Measurements from ENCODE around the gene POLR2L. TPM values are rescaled to one million over a fixed set of nuclear protein-coding genes. Genes with fewer than 3 reads are reported as not detected.

Gene POLR2L
- total RNA-seq, 4 donors from 2014 or later: 95.5 to 165 (median 110) TPM

- peak; percentile 92 for ATAC-seq (ENCODE audit: low FRiP score)
Observed at GRCh38 chr11:809287-810039, 32.9 kb downstream of the POLR2L start, which contains the start of gene RPLP2. Gene RPLP2 (plus strand): TSS chr11:809967. CDS start chr11:810235, 268 bp downstream.

GRCh38 chr11:808427-809286 lies 33.7 kb downstream of the POLR2L start:
- TF ChIP-seq CTCF (IDR thresholded peaks at IDR 0.05): no peak
- DNase-seq (ENCODE audit: low spot score): no peak
- ATAC-seq (ENCODE audit: low FRiP score): no peak

More at GRCh38 chr11:809287-810039, 32.9 kb downstream of the POLR2L start, which contains the start of gene RPLP2:
- DNase-seq (ENCODE audit: low spot score): peak; percentile 87
- TF ChIP-seq CTCF (IDR thresholded peaks at IDR 0.05): no peak

- ATAC-seq (ENCODE audit: low FRiP score): no peak
- no peak for TF ChIP-seq CTCF (IDR thresholded peaks at IDR 0.05)
- DNase-seq (ENCODE audit: low spot score): no peak
Observed at GRCh38 chr11:804599-804964, 37.7 kb downstream of the POLR2L start.

- DNase-seq (ENCODE audit: low spot score) (no peak), ATAC-seq (ENCODE audit: low FRiP score) (no peak)
- TF ChIP-seq CTCF (IDR thresholded peaks at IDR 0.05): no peak
Observed at GRCh38 chr11:803770-804598, 38.3 kb downstream of the POLR2L start.

GRCh38 chr11:803467-803742 lies 38.9 kb downstream of the POLR2L start:
- no peak for TF ChIP-seq CTCF (IDR thresholded peaks at IDR 0.05)
- DNase-seq (ENCODE audit: low spot score): no peak
- ATAC-seq (ENCODE audit: low FRiP score): no peak

GRCh38 chr11:802693-803466 lies 39.4 kb downstream of the POLR2L start:
- no peak for TF ChIP-seq CTCF (IDR thresholded peaks at IDR 0.05)
- DNase-seq (ENCODE audit: low spot score) (no peak), ATAC-seq (ENCODE audit: low FRiP score) (no peak)

Data from omental fat pad (tissue), 4 donors.